SK-N-SH (cell line): ENCODE measurements around the gene C1orf50. TPM values are rescaled to one million over a fixed set of nuclear protein-coding genes. Genes with fewer than 3 reads are reported as not detected.

Experiments used
- EP300 ChIP-seq, 2 experiments: IDR thresholded peaks; 2 replicates each; pipeline versions ENCODE4 v1.4.0 to v1.6.1; 2012; ENCODE audit warnings: borderline replicate concordance in 1 of 2, low read depth in 1 of 2, low read length in 1 of 2
- GABPA ChIP-seq: IDR thresholded peaks from 2 replicates; pipeline ENCODE4 v1.4.0; 2012; ENCODE audit warnings: low read depth, mild to moderate bottlenecking
- polyA plus RNA-seq, 3 experiments: library from polyadenylated mRNA; depleted of rRNA; stranded (reverse); fragments of >200 nt; gene quantifications; 2 replicates each; pipeline ENCODE4 v1.2.3, GENCODE V29; 2012
- TF ChIP-seq, protein P1 (sequence below): fragments of 200-600 bp; sonication (generic); IDR thresholded peaks from 2 replicates; pipeline ENCODE4 v1.6.1; 2017; ENCODE audit warnings: antibody characterized with exemption, mild to moderate bottlenecking, moderate library complexity

C1orf50 gene
- polyA plus RNA-seq, 1 of the 3 experiments (the other 2 are of a cell fraction) = 2.6 TPM

DNA sequence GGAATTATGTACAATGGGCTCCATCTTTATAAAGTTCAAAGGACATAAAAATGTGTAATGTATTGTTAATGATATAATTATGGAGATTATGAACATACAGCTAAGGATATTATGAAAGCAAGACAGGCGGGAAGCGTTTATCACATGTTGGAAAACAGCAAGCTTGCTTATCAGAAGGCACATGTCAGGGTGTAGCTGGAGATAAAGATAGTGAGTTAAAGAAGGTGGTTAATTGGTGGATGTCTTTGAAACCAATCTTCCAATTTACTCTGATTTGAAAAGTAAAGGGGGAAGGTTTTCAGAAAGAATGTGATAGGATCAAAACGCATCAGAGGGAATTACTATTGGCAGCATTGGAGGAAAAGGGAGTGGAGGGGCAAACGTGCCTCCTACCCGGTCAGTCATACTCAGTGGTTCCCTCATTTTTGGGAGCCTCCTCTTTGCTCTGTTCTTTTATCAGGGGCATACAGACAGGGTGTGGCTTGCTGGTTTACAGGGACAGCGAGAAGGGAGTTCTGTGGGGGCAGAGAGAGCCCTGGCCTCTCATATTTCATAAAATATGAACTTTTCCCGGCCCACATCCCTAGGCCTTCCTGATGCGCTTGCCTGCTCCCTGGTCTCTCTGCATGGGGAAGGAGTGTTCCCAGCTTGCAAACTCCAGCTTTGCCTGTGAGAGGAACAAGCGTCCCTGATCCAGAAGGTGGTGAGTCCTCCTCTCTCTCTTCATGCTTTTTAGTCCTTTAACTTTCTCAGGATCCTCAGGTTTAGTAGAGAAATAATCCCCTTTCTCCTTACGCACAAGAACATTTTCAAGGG, 58.2 kb downstream of the C1orf50 start (continued):
- TF ChIP-seq, protein P1, sequence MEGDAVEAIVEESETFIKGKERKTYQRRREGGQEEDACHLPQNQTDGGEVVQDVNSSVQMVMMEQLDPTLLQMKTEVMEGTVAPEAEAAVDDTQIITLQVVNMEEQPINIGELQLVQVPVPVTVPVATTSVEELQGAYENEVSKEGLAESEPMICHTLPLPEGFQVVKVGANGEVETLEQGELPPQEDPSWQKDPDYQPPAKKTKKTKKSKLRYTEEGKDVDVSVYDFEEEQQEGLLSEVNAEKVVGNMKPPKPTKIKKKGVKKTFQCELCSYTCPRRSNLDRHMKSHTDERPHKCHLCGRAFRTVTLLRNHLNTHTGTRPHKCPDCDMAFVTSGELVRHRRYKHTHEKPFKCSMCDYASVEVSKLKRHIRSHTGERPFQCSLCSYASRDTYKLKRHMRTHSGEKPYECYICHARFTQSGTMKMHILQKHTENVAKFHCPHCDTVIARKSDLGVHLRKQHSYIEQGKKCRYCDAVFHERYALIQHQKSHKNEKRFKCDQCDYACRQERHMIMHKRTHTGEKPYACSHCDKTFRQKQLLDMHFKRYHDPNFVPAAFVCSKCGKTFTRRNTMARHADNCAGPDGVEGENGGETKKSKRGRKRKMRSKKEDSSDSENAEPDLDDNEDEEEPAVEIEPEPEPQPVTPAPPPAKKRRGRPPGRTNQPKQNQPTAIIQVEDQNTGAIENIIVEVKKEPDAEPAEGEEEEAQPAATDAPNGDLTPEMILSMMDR = no peak
- TF ChIP-seq GABPA (no peak), EP300 (IDR thresholded peaks at IDR 0.05; ENCODE audit: borderline replicate concordance in 1 of 2, low read depth in 1 of 2, low read length in 1 of 2) (no peak)

Other genes starting within 250 kb of the C1orf50 start
- gene PPIH, start 108.8 kb upstream of the C1orf50 start, polyA plus RNA-seq (2012; rRNA removed) = 89.1 and 104 TPM in 2 replicates
- gene YBX1, start 84.8 kb upstream of the C1orf50 start, polyA plus RNA-seq (2012; rRNA removed) = 419 and 592 TPM in 2 replicates
- gene CLDN19, start 27.0 kb upstream of the C1orf50 start, polyA plus RNA-seq (2012; rRNA removed) = not detected in 2 replicates
- gene P3H1, start 221 bp upstream of the C1orf50 start, polyA plus RNA-seq (2012; rRNA removed) = 64.3 and 66.8 TPM in 2 replicates
- 0.05 and 0.08 TPM in 2 replicates for gene TMEM269, start 17.7 kb downstream of the C1orf50 start, polyA plus RNA-seq (2012; rRNA removed)
- gene ERMAP, start 49.9 kb downstream of the C1orf50 start, polyA plus RNA-seq (2012; rRNA removed) = 10.4 and 13.4 TPM in 2 replicates
- 18.6 and 20.2 TPM in 2 replicates for gene SVBP, start 50.1 kb downstream of the C1orf50 start, polyA plus RNA-seq (2012; rRNA removed)
- gene ZNF691, start 79.4 kb downstream of the C1orf50 start, polyA plus RNA-seq (2012; rRNA removed) = 7.2 and 10.1 TPM in 2 replicates
- gene SLC2A1, start 191.6 kb downstream of the C1orf50 start, polyA plus RNA-seq (2012; rRNA removed) = 50.5 and 63.8 TPM in 2 replicates